Nucleus accumbens (tissue), 56 donors: ENCODE results near the gene SH3BP1.
A peak's percentile ranks its signal among the peaks of the same experiment; 100 is the strongest.
"Not testable (repeated sequence)": the region's sequence is repeated elsewhere in the genome, so short reads cannot be mapped to it uniquely, and the experiment has no call there.

ENCODE experiments used
- DNase-seq, 56 donors: peaks; one replicate each; lab custom pipeline; 2025; lab: John Stamatoyannopoulos, UW

The SH3BP1 gene

GRCh38 chr22:37674951-37675929 is 35.8 kb downstream of the SH3BP1 start, which contains the start of gene LGALS1:
TSS of gene LGALS1 (plus strand) at chr22:37675636. CDS start at chr22:37675703, 67 bp downstream.
- DNase-seq = peak in 55 of 56 donors; percentile 16 to 89 (median 69)

GRCh38 chr22:37675930-37676735 is 36.7 kb downstream of the SH3BP1 start:
- DNase-seq = peak in 23 of 56 donors; percentile 2 to 43 (median 24)

- peak in 34 of 56 donors; percentile 13 to 73 (median 36) for DNase-seq
Measured at GRCh38 chr22:37676736-37677492, 37.4 kb downstream of the SH3BP1 start.

- DNase-seq = no peak
Measured at GRCh38 chr22:37677493-37677974, 38.1 kb downstream of the SH3BP1 start.

GRCh38 chr22:37678372-37678771 is 38.9 kb downstream of the SH3BP1 start:
- DNase-seq = no peak

GRCh38 chr22:37679670-37680069 is 40.2 kb downstream of the SH3BP1 start:
- DNase-seq = no peak

- DNase-seq = no peak
Measured at GRCh38 chr22:37680191-37680851, 40.9 kb downstream of the SH3BP1 start.

- no peak for DNase-seq
Measured at GRCh38 chr22:37681001-37681424, 41.5 kb downstream of the SH3BP1 start.

GRCh38 chr22:37681556-37682049 is 42.1 kb downstream of the SH3BP1 start:
- peak in 36 of 56 donors; percentile 8 to 77 (median 30) for DNase-seq

- no peak for DNase-seq
Measured at GRCh38 chr22:37684803-37685615, 45.5 kb downstream of the SH3BP1 start.

- DNase-seq = peak in 55 of 56 donors; percentile 21 to 88 (median 74)
Measured at GRCh38 chr22:37686002-37686982, 46.8 kb downstream of the SH3BP1 start, which contains the start of gene NOL12. TSS of gene NOL12 (plus strand) at chr22:37686343. CDS start at chr22:37686393, 50 bp downstream.

GRCh38 chr22:37690407-37690806 is 50.9 kb downstream of the SH3BP1 start:
- DNase-seq = no peak

GRCh38 chr22:37690901-37691504 is 51.5 kb downstream of the SH3BP1 start:
- DNase-seq = no peak

- no peak for DNase-seq
Measured at GRCh38 chr22:37692627-37693285, 53.3 kb downstream of the SH3BP1 start.

GRCh38 chr22:37694131-37694530 is 54.7 kb downstream of the SH3BP1 start:
- not testable (repeated sequence) for DNase-seq

- not testable (repeated sequence) for DNase-seq
Measured at GRCh38 chr22:37696260-37696656, 56.8 kb downstream of the SH3BP1 start.
